A673 (cell line): ENCODE data around the gene SPON1. TPM values are rescaled to one million over a fixed set of nuclear protein-coding genes. Genes with fewer than 3 reads are reported as not detected.
A peak's percentile ranks its signal among the peaks of the same experiment; 100 is the strongest.

ENCODE experiments used
- BruUV-seq: library from RNA; stranded (reverse); fragments of 400-500 nt; replicated peaks from 2 replicates; lab custom pipeline; 2021; lab: Mats Ljungman, UMichigan
- CTCF ChIA-PET: fragments of 300-600 bp; sonication (Branson Sonifier 250); formaldehyde crosslinking; loops from one replicate; lab custom pipeline; 2022; ENCODE audit warnings: antibody characterized with exemption; lab: Charles Lee
- POLR2A ChIA-PET: fragments of 300-600 bp; sonication (Branson Sonifier 250); formaldehyde crosslinking; loops from one replicate; lab custom pipeline; 2022; ENCODE audit warnings: antibody characterized with exemption; ENCODE audit not compliant: low non-redundant PET; lab: Charles Lee
- DNase-seq: peaks from one replicate; pipeline ENCODE4 v3.0.0-alpha.2; 2015; ENCODE audit warnings: low spot score
- H3K27ac ChIP-seq: fragments of 200-600 bp; sonication (generic); 2 replicates; pipeline ENCODE4 v1.5.1; 2016; ENCODE audit warnings: mixed run types, low read depth, mild to moderate bottlenecking, mixed read lengths, antibody characterized with exemption, low read length; ENCODE audit not compliant: poor library complexity, severe bottlenecking
- H3K27me3 ChIP-seq: fragments of 200-600 bp; sonication (generic); replicated peaks from 2 replicates; pipeline ENCODE4 v1.6.1; 2017; ENCODE audit warnings: mixed run types, low read depth, mild to moderate bottlenecking, mixed read lengths, antibody characterized with exemption, low read length; ENCODE audit not compliant: insufficient read depth, poor library complexity
- H3K36me3 ChIP-seq: fragments of 200-600 bp; sonication (generic); 2 replicates; pipeline ENCODE4 v1.6.1; 2016; ENCODE audit warnings: mixed run types, mild to moderate bottlenecking, mixed read lengths, antibody characterized with exemption, low read length; ENCODE audit not compliant: insufficient read depth, poor library complexity, severe bottlenecking
- H3K4me1 ChIP-seq: fragments of 200-600 bp; sonication (generic); 2 replicates; pipeline ENCODE4 v1.6.1; 2017; ENCODE audit warnings: mixed run types, mild to moderate bottlenecking, mixed read lengths, antibody characterized with exemption, low read length; ENCODE audit not compliant: insufficient read depth, poor library complexity, severe bottlenecking
- H3K4me3 ChIP-seq: fragments of 200-600 bp; sonication (generic); 2 replicates; pipeline ENCODE4 v1.5.1; 2016; ENCODE audit warnings: low read depth, mixed run types, mild to moderate bottlenecking, mixed read lengths, low read length; ENCODE audit not compliant: poor library complexity, severe bottlenecking
- H3K9me3 ChIP-seq: fragments of 200-600 bp; sonication (generic); 2 replicates; pipeline ENCODE4 v1.6.1; 2016; ENCODE audit warnings: mixed run types, low read depth, mild to moderate bottlenecking, mixed read lengths, antibody characterized with exemption, low read length; ENCODE audit not compliant: poor library complexity, severe bottlenecking
- EZH2 ChIP-seq: fragments of 200-600 bp; sonication (generic); IDR thresholded peaks from 2 replicates; pipeline ENCODE4 v1.6.1; 2017; ENCODE audit warnings: borderline replicate concordance, low read depth, mild to moderate bottlenecking, mixed read lengths, antibody characterized with exemption, low read length; ENCODE audit not compliant: poor library complexity, severe bottlenecking
- intact Hi-C: fragments of 100-400 bp; cut with micrococcal nuclease; formaldehyde crosslinking; loops from one replicate; pipeline ENCODE4 v1.10.0; 2022; ENCODE audit not compliant: unreplicated experiment
- total RNA-seq: library from RNA; stranded (reverse); gene quantifications from 2 replicates; pipeline ENCODE4 v1.2.3, GENCODE V29; 2021
- TF ChIP-seq, protein P1 (sequence below): fragments of 300-800, 200-600 bp; sonication (generic); conservative IDR thresholded peaks from 2 replicates; pipeline ENCODE4 v1.5.1; 2017; ENCODE audit warnings: low read depth, mild to moderate bottlenecking, antibody characterized with exemption, low read length, moderate library complexity, mixed read lengths

The SPON1 gene
- total RNA-seq, 1 experiment from 2014 or later: not detected

DNA sequence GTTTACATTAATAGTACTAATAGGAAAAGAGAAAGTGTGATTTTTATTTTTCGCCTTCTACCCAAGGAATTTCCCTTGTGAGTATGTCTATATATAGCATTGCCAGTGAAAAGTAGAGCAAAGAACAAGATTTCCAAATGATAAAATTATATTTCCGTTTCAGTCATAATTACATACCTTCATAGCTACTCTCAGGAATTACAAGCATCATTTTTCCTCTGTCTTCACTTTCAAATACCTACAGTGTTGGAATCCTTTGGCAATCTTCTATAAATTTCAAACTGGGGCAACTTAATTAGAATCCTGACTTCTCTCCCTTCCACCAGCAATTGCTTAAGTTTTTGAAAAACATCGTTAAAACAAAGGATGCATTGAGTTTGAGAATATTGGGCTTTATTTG lies 35.5 kb upstream of the SPON1 start:
- TF ChIP-seq, protein P1, sequence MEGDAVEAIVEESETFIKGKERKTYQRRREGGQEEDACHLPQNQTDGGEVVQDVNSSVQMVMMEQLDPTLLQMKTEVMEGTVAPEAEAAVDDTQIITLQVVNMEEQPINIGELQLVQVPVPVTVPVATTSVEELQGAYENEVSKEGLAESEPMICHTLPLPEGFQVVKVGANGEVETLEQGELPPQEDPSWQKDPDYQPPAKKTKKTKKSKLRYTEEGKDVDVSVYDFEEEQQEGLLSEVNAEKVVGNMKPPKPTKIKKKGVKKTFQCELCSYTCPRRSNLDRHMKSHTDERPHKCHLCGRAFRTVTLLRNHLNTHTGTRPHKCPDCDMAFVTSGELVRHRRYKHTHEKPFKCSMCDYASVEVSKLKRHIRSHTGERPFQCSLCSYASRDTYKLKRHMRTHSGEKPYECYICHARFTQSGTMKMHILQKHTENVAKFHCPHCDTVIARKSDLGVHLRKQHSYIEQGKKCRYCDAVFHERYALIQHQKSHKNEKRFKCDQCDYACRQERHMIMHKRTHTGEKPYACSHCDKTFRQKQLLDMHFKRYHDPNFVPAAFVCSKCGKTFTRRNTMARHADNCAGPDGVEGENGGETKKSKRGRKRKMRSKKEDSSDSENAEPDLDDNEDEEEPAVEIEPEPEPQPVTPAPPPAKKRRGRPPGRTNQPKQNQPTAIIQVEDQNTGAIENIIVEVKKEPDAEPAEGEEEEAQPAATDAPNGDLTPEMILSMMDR: no peak
- TF ChIP-seq EZH2: no peak
- Histone ChIP-seq H3K27ac (no peak overlapping the region), H3K27me3 (peaks cover 18% of the 10 kb centered on the region), H3K36me3 (no peaks in the 10 kb centered on the region), H3K4me1 (no peaks in the 10 kb centered on the region), H3K4me3 (no peak overlapping the region), H3K9me3 (no peaks in the 10 kb centered on the region)
- no TSS peak for BruUV-seq
- ChIA-PET CTCF (no interaction called here), POLR2A (no interaction called here)
- intact Hi-C loops: no loop called here
- DNase-seq: no peak

DNA sequence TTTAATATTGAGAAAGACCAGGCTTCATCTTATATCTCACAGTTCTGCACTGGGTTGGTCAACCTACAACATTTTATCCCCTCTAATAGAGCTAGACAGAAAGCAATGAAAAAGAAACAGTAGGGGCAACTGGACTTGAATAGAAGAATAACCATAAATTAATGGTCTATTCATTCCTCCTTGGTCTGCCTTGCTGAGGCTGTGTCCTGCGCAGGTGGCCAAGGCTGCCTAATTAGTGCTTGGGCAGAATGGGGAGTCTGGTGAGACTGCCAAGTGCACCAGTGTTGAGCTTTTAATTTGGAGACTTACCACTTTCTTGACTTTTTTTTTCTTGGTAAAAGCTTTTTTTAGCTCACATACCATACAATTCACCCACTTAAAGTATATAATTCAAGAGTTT lies 35.0 kb upstream of the SPON1 start:
- POLR2A ChIA-PET: no interaction called here
- intact Hi-C loops: no loop called here
- H3K4me1 ChIP-seq: no peaks in the 10 kb centered on the region
- no peaks in the 10 kb centered on the region for H3K36me3 ChIP-seq
- TF ChIP-seq, protein P1: no peak
- no peak for TF ChIP-seq EZH2
- no peak overlapping the region for H3K27ac ChIP-seq
- H3K9me3 ChIP-seq: no peaks in the 10 kb centered on the region
- no peak for DNase-seq
- no peak overlapping the region for H3K4me3 ChIP-seq
- H3K27me3 ChIP-seq: peaks cover 13% of the 10 kb centered on the region
- CTCF ChIA-PET: no interaction called here
- BruUV-seq: no TSS peak

DNA sequence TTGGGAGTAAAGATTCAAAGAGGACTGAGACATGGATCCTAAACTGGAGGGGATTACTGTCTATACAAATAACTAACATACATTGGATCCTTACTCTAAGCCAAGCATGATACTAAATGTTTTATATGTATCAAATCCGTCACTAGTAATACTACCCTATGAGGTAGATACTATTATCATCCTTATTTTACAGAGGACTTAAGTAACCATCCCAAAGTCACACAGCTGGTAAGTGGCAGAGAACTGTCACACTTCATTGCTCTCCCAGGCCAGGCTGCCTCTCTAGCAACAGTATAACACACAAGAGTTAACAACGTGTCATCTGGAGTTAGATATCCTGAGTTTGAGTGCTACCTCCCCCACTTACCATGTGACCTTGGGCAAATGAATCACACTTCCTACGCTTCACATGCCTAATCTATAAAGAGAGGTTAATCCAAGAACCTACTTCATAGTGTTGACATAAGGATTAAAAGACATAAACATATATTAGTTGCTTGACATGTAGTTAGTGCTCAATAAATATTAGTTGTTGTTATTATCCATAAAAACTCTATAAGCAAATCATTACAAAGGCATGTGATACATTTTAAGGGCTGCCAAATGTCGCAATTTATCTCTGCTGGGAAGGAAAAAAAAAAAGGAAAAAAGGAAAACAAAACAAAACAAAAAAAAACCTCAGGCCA lies 33.8 kb upstream of the SPON1 start:
- POLR2A ChIA-PET: no interaction called here
- Histone ChIP-seq H3K4me1 (no peaks in the 10 kb centered on the region), H3K27me3 (peaks cover 4% of the 10 kb centered on the region), H3K27ac (no peak overlapping the region), H3K9me3 (no peaks in the 10 kb centered on the region), H3K36me3 (no peaks in the 10 kb centered on the region), H3K4me3 (no peak overlapping the region)
- TF ChIP-seq, protein P1: no peak
- TF ChIP-seq EZH2: no peak
- intact Hi-C loops: no loop called here
- CTCF ChIA-PET: no interaction called here
- DNase-seq: peak; percentile 2
- no TSS peak for BruUV-seq
